ENCODE measurements around the gene METTL23.

DNA sequence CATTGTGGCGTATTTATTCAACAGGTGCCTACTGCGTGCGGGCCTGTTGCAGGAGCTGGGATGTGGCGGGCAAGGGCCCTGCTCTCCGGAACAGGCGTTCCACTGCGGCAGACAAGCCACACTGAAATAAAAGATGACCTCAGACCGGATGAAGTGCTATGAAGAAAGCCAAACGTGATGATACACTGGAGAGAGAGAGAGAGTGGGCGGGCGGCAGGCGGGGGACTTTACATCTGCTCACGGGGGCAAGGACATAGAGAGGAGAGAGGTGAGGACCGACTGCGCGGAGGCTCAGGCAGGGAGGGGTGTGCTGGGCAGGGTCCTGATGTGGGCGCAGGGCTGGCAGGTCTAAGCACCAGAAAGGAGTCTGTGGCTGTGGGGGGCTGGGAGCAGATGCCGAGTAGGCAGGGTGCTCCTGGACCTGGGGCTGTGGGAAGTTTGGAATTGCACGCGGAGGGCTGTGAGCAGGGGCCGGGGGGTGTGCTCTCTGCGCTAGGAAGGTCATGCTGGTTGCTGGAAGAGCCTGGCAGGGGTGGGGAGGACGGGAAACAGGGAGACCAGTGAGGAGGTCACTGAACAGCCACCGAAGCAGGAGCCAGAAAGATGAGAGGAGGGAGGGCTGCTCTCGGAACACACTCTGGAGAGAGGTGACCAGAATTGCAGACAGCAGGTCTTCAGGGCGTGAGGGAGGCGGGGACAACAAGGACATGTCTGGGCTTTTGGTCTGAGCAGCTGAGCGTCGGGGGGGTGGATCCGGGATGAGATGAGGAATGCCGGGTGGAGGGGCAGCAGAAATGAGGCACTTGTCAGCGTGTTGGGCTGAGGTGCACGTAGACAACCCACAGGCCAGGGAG lies 25.8 kb upstream of the METTL23 start:
- TF ChIP-seq POLR2A (IDR thresholded peaks at IDR 0.05; ENCODE audit: control extremely low read depth in 1 of 2, low read depth in 2 of 2, low read length in 2 of 2) = no peak
- no peak for TF ChIP-seq ASH2L (IDR thresholded peaks at IDR 0.05; ENCODE audit: low read length)
- TF ChIP-seq EP300 (IDR thresholded peaks at IDR 0.05; ENCODE audit: borderline replicate concordance in 1 of 2, low read depth in 2 of 2, low read length in 2 of 2) = no peak
- TF ChIP-seq RNF2 (IDR thresholded peaks at IDR 0.05; ENCODE audit: borderline replicate concordance, low read depth, low read length, missing control alignments, poor library complexity, severe bottlenecking) = no peak
- TF ChIP-seq RXRA (IDR thresholded peaks at IDR 0.05; ENCODE audit: insufficient read depth, low read depth, low read length) = no peak
- TF ChIP-seq, protein P1, sequence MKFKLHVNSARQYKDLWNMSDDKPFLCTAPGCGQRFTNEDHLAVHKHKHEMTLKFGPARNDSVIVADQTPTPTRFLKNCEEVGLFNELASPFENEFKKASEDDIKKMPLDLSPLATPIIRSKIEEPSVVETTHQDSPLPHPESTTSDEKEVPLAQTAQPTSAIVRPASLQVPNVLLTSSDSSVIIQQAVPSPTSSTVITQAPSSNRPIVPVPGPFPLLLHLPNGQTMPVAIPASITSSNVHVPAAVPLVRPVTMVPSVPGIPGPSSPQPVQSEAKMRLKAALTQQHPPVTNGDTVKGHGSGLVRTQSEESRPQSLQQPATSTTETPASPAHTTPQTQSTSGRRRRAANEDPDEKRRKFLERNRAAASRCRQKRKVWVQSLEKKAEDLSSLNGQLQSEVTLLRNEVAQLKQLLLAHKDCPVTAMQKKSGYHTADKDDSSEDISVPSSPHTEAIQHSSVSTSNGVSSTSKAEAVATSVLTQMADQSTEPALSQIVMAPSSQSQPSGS (IDR thresholded peaks at IDR 0.05; ENCODE audit: low read length) = no peak
- TF ChIP-seq, protein P2, sequence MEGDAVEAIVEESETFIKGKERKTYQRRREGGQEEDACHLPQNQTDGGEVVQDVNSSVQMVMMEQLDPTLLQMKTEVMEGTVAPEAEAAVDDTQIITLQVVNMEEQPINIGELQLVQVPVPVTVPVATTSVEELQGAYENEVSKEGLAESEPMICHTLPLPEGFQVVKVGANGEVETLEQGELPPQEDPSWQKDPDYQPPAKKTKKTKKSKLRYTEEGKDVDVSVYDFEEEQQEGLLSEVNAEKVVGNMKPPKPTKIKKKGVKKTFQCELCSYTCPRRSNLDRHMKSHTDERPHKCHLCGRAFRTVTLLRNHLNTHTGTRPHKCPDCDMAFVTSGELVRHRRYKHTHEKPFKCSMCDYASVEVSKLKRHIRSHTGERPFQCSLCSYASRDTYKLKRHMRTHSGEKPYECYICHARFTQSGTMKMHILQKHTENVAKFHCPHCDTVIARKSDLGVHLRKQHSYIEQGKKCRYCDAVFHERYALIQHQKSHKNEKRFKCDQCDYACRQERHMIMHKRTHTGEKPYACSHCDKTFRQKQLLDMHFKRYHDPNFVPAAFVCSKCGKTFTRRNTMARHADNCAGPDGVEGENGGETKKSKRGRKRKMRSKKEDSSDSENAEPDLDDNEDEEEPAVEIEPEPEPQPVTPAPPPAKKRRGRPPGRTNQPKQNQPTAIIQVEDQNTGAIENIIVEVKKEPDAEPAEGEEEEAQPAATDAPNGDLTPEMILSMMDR (IDR thresholded peaks at IDR 0.05; ENCODE audit: control extremely low read depth in 1 of 3, insufficient read depth in 1 of 3, low read depth in 1 of 3, low read length in 3 of 3) = no peak
- TF ChIP-seq KDM1A (IDR thresholded peaks at IDR 0.05; ENCODE audit: borderline replicate concordance, low read length) = no peak
- no peak for TF ChIP-seq JUN (IDR thresholded peaks at IDR 0.05; ENCODE audit: low read depth, low read length)
- TF ChIP-seq MAFK (IDR thresholded peaks at IDR 0.05; ENCODE audit: low read depth, low read length) = no peak
- TF ChIP-seq EZH2 (IDR thresholded peaks at IDR 0.05; ENCODE audit: low read depth, low read length, severe bottlenecking) = no peak
- TF ChIP-seq GABPA (IDR thresholded peaks at IDR 0.05; ENCODE audit: borderline replicate concordance, insufficient read depth, low read length) = no peak
